Vagina (tissue), 2 donors: ENCODE data around the gene CCDC126.

Source experiments
- POLR2A ChIP-seq, 2 donors: fragments of 450-650 bp; IDR thresholded peaks; one replicate each; pipeline ENCODE4 v1.6.1; 2017; ENCODE audit warnings: antibody characterized with exemption in 2 of 2, mild to moderate bottlenecking in 2 of 2, moderate library complexity in 2 of 2
- POLR2AphosphoS5 ChIP-seq, 2 donors: sonication (generic); formaldehyde crosslinking; IDR thresholded peaks; one replicate each; pipeline ENCODE4 v1.9.0; 2017; ENCODE audit warnings: antibody characterized with exemption in 2 of 2, mild to moderate bottlenecking in 2 of 2, low read depth in 1 of 2; ENCODE audit not compliant: insufficient read depth in 1 of 2
- TF ChIP-seq, protein P1 (sequence below), 3 experiments: fragments of 450-650 bp in 2 of 3; fragments of 200-600 bp in 1 of 3; sonication (generic) in 1 of 3; IDR thresholded peaks; one replicate each; pipeline ENCODE4 v1.5.1; 2017 to 2019; ENCODE audit warnings: antibody characterized with exemption in 3 of 3, mild to moderate bottlenecking in 2 of 3, moderate library complexity in 2 of 3

DNA sequence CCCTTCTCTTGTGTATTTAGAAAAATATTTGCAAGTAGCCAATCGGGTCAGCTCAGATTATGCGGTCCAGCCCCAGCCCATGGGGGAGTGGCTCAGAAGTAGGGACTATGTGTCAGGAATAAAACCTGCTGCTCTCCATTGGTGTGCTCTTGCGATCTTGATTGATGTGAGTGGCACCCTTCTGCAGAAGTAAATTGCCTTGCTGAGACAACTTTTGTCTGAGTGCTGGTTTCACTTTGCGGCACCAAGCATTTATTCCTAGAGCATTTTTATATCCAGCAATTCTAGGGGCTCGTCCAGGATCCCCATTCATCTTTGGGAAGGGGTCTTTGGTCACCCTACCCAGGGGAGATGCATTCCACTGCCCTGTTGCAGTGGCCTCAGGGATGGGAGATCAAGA is 56.8 kb downstream of the CCDC126 start:
- TF ChIP-seq, protein P1, sequence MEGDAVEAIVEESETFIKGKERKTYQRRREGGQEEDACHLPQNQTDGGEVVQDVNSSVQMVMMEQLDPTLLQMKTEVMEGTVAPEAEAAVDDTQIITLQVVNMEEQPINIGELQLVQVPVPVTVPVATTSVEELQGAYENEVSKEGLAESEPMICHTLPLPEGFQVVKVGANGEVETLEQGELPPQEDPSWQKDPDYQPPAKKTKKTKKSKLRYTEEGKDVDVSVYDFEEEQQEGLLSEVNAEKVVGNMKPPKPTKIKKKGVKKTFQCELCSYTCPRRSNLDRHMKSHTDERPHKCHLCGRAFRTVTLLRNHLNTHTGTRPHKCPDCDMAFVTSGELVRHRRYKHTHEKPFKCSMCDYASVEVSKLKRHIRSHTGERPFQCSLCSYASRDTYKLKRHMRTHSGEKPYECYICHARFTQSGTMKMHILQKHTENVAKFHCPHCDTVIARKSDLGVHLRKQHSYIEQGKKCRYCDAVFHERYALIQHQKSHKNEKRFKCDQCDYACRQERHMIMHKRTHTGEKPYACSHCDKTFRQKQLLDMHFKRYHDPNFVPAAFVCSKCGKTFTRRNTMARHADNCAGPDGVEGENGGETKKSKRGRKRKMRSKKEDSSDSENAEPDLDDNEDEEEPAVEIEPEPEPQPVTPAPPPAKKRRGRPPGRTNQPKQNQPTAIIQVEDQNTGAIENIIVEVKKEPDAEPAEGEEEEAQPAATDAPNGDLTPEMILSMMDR (IDR thresholded peaks at IDR 0.05) = no peak
- TF ChIP-seq POLR2A (IDR thresholded peaks at IDR 0.05) (no peak), POLR2AphosphoS5 (IDR thresholded peaks at IDR 0.05; ENCODE audit: insufficient read depth in 1 of 2, low read depth in 1 of 2) (no peak)
